SK-N-MC (cell line): ENCODE data around the gene RASGEF1B.
"Not testable (repeated sequence)": the region's sequence is repeated elsewhere in the genome, so short reads cannot be mapped to it uniquely, and the experiment has no call there.

Experiments used
- DNase-seq: peaks from one replicate; pipeline ENCODE4 v3.0.0-alpha.2; 2011; ENCODE audit warnings: low read depth, low spot score
- H3K27ac ChIP-seq: fragments of 200-600 bp; sonication (generic); 2 replicates; pipeline ENCODE4 v1.5.1; 2016; ENCODE audit warnings: mixed run types
- H3K36me3 ChIP-seq: fragments of 200-600 bp; sonication (generic); 2 replicates; pipeline ENCODE4 v1.6.1; 2017; ENCODE audit warnings: antibody characterized with exemption, low read length, mixed read lengths; ENCODE audit not compliant: insufficient read depth
- H3K4me3 ChIP-seq: fragments of 200-600 bp; sonication (generic); 2 replicates; pipeline ENCODE4 v1.5.1; 2016
- H3K9ac ChIP-seq: fragments of 200-600 bp; sonication (generic); 2 replicates; pipeline ENCODE4 v1.8.0; 2017; ENCODE audit warnings: mixed run types, mixed read lengths; ENCODE audit not compliant: insufficient read length
- H3K9me3 ChIP-seq: fragments of 200-600 bp; sonication (generic); 2 replicates; pipeline ENCODE4 v1.6.1; 2017; ENCODE audit warnings: low read depth, mild to moderate bottlenecking, antibody characterized with exemption, low read length, moderate library complexity, mixed read lengths
- EZH2 ChIP-seq: fragments of 200-600 bp; sonication (generic); IDR thresholded peaks from one replicate; pipeline ENCODE4 v1.6.1; 2017; ENCODE audit warnings: antibody characterized with exemption
- FOXP2 ChIP-seq: optimal IDR thresholded peaks from 2 replicates; pipeline ENCODE3; 2011; ENCODE audit warnings: mild to moderate bottlenecking, moderate library complexity; ENCODE audit not compliant: insufficient read depth; ENCODE audit errors: extremely low read length, control extremely low read depth
- POLR2AphosphoS5 ChIP-seq: IDR thresholded peaks from 2 replicates; pipeline ENCODE4 v1.6.1; 2012; ENCODE audit warnings: mild to moderate bottlenecking, low read depth, low read length, borderline replicate concordance

The RASGEF1B gene

GRCh38 chr4:81492606-81493230 is 21.0 kb upstream of the RASGEF1B start:
- Histone ChIP-seq H3K27ac (no peak overlapping the region), H3K9me3 (no peaks in the 10 kb centered on the region)
- no peak for TF ChIP-seq EZH2
- no peak for TF ChIP-seq POLR2AphosphoS5
- no peak for TF ChIP-seq FOXP2

DNA sequence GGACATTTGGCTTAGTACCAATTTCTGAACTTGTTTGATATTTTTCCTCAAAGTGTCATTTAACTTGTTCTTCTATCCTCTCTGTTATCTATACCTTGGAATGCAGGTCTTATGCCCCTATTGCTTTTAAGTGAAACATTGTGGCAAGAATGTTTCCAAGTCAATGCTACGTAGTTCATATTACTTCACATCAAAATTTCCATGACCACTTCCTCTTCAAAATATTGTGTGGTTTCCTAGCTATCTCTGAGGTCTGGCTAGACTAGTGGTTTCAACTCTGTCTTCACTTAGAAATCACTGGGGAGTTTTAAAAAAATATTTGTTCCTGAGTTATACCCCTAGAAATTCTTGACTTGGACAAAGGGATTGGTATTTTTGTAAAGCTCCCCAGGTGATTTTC is 20.2 kb upstream of the RASGEF1B start:
- H3K9me3 ChIP-seq: no peaks in the 10 kb centered on the region
- no peak for DNase-seq
- TF ChIP-seq FOXP2 (no peak), EZH2 (no peak), POLR2AphosphoS5 (no peak)
- no peak overlapping the region for H3K9ac ChIP-seq
- no peak overlapping the region for H3K4me3 ChIP-seq
- H3K36me3 ChIP-seq: no peaks in the 10 kb centered on the region
- no peak overlapping the region for H3K27ac ChIP-seq

More at GRCh38 chr4:81492606-81493230, 21.0 kb upstream of the RASGEF1B start:
- no peak for DNase-seq
- H3K4me3 ChIP-seq: no peak overlapping the region
- no peaks in the 10 kb centered on the region for H3K36me3 ChIP-seq
- no peak overlapping the region for H3K9ac ChIP-seq

DNA sequence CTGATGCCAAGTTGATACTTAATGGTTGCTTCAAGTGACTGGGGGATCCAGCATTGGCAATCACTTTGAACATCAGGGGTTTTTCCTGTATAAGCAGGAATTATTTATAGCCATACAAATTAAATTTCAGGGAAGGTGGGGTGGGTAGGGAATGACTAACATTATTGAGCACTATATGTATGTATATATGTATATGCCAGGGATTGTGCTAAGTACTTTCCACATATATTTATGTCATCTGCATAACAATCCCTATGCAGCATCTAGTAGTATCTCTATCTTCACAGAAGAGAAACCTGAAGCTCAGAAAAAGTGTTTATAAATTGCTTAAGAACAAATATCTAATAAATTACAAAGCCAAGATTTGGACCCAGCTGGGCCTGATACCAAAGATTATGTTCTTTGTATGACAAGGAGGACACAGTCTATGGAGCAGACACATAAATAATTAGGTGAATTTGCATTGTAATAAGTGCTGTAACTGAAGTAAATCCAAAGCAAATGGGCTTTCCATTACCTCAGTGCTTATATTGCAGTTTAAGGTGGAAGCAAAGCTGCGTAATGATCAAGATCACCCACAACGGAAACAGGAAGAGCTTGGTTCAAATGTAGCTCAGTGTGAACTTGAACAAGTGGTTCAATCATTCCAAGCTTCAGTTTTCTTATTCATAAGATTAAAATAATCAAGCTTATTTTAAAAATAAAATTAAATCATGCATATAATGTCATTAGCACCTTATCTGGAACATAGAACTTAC is 18.9 kb upstream of the RASGEF1B start:
- TF ChIP-seq EZH2: no peak
- TF ChIP-seq FOXP2: no peak
- no peak for TF ChIP-seq POLR2AphosphoS5
- Histone ChIP-seq H3K27ac (no peak overlapping the region), H3K4me3 (no peak overlapping the region), H3K9me3 (no peaks in the 10 kb centered on the region), H3K36me3 (no peaks in the 10 kb centered on the region), H3K9ac (no peak overlapping the region)
- no peak for DNase-seq

DNA sequence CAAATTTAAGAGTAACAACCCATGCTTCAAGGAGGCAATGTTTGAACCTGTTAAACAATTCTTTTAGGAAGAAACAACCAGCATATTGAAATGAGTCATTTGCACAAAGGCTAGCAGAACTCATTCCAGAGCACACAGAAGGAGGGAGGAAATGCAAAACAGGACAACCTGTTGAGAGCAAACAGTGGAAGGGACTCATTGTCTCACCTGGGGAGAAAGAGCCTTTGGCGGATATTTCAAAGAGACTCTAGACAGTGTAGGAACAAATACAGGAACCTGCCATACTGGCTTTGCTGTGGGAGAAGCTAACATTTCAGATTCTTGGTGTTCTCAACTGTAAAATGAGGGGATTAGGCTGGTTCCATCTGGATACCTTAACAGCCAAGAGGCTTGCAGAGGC is 14.8 kb upstream of the RASGEF1B start:
- no peak for DNase-seq
- Histone ChIP-seq H3K4me3 (no peak overlapping the region), H3K9me3 (no peaks in the 10 kb centered on the region), H3K36me3 (no peaks in the 10 kb centered on the region), H3K9ac (no peak overlapping the region), H3K27ac (no peak overlapping the region)
- TF ChIP-seq POLR2AphosphoS5 (no peak), EZH2 (no peak), FOXP2 (no peak)

DNA sequence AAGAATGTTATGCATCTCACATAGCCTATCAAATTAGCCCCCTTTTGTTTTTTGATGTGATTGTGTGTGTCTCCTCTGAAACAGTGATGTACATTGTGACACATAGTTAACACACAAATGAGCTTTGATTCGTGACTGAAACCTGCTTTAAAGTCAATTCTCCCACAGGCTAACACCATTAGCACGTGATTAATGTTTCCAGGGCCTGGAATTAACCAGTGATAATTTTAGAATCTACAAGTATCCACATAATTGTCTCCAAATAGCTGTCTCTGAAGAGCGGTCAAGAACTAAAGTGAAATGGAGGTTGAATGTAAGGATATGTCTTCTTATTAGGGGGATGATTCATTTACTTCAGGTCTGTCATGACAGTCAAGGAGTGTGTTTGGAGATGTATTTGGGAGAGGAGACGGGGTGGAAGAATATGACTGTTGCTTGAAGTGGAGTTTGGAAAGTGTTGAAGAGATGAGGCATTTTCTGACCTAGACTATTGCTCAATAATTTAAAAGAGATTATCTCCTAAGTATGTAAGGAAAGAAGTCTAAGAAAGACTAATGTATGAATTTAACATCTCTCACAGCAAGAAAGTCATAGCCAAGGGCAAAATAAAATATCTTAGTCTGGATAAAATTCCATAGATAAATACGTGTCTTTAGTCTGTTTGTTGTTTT is 13.7 kb upstream of the RASGEF1B start:
- peak overlapping the region; percentile 12; the same call in 1 of the 2 replicates for H3K27ac ChIP-seq
- H3K9me3 ChIP-seq: no peaks in the 10 kb centered on the region
- no peak overlapping the region for H3K9ac ChIP-seq
- peak overlapping the region; percentile 6; the same call in 1 of the 2 replicates for H3K4me3 ChIP-seq
- H3K36me3 ChIP-seq: no peaks in the 10 kb centered on the region
- TF ChIP-seq FOXP2: no peak
- TF ChIP-seq EZH2: no peak
- TF ChIP-seq POLR2AphosphoS5: no peak
- no peak for DNase-seq

- Histone ChIP-seq H3K9ac (no peak overlapping the region), H3K36me3 (no peaks in the 10 kb centered on the region), H3K4me3 (no peak overlapping the region), H3K9me3 (no peaks in the 10 kb centered on the region), H3K27ac (no peak overlapping the region)
- DNase-seq: no peak
- TF ChIP-seq EZH2: no peak
- no peak for TF ChIP-seq FOXP2
- TF ChIP-seq POLR2AphosphoS5: no peak
Measured at GRCh38 chr4:81482326-81482725, 10.6 kb upstream of the RASGEF1B start.

DNA sequence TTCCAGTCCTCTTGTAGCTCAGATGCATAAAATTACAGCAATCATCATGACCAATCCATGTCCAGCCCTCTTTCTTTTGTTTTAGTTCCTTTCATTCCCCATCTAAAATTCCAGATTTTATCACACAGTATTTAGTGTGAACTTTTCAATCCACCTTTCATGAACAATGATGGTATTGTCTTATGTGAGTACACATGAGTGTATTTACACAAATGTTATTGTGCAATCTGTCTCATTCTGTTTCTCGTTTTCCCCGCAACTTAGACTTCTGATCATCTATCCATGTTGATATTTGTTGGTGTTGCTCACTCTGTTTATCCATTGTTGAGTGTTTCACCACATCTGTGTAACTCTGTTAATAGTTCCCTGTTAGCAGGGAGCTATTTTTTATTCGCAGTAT is 9.4 kb upstream of the RASGEF1B start:
- H3K27ac ChIP-seq: no peak overlapping the region
- H3K9ac ChIP-seq: no peak overlapping the region
- no peak for TF ChIP-seq POLR2AphosphoS5
- TF ChIP-seq EZH2: no peak
- TF ChIP-seq FOXP2: no peak
- H3K36me3 ChIP-seq: no peaks in the 10 kb centered on the region
- H3K4me3 ChIP-seq: no peak overlapping the region
- no peaks in the 10 kb centered on the region for H3K9me3 ChIP-seq
- no peak for DNase-seq

DNA sequence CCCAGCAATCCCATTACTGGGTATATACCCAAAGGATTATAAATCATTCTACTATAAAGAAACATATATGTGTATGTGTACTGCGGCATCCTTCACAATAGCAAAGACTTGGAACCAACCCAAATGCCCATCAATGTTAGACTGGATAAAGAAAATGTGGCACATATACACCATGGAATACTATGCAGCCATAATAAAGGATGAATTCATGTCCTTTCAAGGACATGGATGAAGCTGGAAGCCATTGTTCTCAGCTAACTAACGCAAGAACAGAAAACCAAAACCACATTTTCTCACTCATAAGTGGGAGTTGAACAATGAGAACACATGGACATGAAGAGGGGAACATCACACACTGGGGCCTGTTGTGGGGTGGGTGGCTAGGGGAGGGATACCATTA is 7.9 kb upstream of the RASGEF1B start:
- not testable (repeated sequence) for H3K36me3 ChIP-seq, H3K9me3 ChIP-seq, H3K27ac ChIP-seq, H3K9ac ChIP-seq, H3K4me3 ChIP-seq, DNase-seq

DNA sequence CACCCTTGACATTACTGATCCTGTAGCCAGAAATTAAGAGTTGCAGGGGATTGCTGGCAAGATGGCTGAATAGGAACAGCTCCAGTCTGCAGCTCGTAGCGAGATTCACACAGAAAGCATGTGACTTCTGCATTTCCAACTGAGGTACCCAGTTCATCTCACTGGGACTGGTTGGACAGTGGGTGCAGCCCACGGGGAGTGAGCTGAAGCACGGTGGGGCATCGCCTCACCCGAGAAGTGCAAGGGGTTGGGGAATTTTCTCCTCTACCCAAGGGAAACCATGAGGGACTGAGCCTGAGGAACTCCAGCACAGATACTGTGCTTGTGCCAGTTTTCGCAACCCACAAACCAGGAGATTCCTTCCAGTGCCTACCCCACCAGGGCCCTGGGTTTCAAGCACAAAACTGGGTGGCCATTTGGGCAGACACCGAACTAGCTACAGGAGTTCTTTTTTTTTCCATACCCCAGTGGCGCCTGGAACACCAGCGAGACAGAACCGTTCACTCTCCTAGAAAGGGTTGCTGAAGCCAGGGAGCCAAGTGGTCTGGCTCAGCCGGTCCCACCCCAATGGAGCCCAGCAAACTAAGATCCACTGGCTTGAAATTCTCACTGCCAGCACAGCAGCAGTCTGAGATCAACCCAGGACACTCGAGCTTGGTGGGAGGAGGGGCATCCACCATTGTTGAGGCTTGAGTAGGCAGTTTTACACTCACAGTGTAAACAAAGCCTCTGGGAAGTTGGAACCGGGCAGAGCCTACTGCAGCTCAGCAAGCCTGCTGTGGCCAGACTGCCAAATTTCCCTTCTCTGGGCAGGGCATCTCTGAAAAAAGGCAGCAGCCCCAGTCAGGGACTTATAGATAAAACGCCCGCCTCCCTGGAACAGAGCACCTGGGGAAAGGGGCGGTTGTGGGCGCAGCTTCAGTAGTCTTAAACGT is 1.9 kb upstream of the RASGEF1B start:
- DNase-seq, H3K36me3 ChIP-seq, H3K9me3 ChIP-seq, H3K27ac ChIP-seq, H3K4me3 ChIP-seq, H3K9ac ChIP-seq: not testable (repeated sequence)
